ENCODE data around the gene PKIB.

DNA sequence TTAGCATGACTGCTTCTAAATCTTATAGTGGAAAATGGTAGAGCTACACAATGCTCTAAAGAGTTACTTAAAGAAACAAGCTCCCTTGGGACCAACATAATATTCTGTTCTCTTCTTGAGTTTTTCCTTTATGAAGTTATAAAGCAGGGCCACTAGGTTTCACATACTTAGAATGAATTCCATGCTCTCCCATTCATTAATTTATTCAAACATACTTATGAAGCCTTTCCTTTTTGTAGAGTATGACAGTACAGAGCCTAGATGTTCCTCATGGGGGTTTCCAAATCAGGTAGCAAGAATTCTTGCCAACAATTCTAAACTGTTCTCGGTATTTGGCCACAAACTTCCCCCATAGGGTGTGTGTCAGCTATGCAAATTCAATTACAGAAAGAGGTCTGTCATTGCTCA lies 148.7 kb downstream of the PKIB start:
- TF ChIP-seq CTCF (IDR thresholded peaks at IDR 0.05; ENCODE audit: low read depth, low read length) (no peak), EZH2phosphoT487 (IDR thresholded peaks at IDR 0.05; ENCODE audit: low read depth) (no peak)
